Measurements from ENCODE around the gene PDE9A.

PDE9A gene

DNA sequence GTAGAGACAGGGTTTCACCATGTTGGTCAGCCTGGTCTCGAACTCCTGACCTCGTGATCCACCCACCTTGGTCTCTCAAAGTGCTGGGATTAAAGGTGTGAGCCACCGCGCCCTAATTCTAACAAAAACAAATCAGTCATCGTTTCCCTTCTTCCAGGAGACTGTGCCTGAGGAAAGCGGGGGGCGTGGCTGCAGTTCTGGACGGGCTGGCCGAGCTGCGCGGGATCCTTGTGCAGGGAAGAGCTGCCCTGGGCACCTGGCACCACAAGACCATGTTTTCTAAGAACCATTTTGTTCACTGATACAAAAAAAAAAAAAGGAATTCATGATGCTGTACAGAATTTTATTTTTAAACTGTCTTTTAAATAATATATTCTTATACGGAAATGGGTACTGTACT lies 121.7 kb downstream of the PDE9A start:
- FAIRE-seq (no peak), DNase-seq (ENCODE audit: insufficient read length, low spot score) (no peak)
- TF ChIP-seq, protein P1, sequence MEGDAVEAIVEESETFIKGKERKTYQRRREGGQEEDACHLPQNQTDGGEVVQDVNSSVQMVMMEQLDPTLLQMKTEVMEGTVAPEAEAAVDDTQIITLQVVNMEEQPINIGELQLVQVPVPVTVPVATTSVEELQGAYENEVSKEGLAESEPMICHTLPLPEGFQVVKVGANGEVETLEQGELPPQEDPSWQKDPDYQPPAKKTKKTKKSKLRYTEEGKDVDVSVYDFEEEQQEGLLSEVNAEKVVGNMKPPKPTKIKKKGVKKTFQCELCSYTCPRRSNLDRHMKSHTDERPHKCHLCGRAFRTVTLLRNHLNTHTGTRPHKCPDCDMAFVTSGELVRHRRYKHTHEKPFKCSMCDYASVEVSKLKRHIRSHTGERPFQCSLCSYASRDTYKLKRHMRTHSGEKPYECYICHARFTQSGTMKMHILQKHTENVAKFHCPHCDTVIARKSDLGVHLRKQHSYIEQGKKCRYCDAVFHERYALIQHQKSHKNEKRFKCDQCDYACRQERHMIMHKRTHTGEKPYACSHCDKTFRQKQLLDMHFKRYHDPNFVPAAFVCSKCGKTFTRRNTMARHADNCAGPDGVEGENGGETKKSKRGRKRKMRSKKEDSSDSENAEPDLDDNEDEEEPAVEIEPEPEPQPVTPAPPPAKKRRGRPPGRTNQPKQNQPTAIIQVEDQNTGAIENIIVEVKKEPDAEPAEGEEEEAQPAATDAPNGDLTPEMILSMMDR (IDR thresholded peaks at IDR 0.05; ENCODE audit: insufficient read depth, missing control alignments), result no peak

DNA sequence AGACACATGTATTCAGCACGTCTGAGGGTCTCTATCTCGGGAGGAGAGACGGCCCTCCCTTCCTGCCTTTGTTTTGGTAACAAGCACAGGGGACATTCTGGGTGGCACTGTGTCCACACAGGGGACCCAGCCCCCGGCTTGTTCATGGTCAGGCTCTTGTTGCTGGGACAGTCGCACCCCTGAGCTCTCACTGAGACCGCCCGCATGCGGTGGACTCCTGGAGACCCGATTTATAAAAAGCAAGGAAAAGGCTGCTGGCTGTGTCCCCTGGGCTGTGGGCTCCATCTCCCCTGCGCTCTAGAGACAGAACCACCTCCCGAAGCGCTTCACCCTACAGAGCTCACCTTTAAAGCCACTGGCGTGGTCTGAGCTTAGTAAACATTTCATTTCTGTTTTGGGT lies 122.5 kb downstream of the PDE9A start:
- TF ChIP-seq, protein P1 (IDR thresholded peaks at IDR 0.05; ENCODE audit: insufficient read depth, missing control alignments), result no peak
- DNase-seq (ENCODE audit: insufficient read length, low spot score) (no peak), FAIRE-seq (no peak)

DNA sequence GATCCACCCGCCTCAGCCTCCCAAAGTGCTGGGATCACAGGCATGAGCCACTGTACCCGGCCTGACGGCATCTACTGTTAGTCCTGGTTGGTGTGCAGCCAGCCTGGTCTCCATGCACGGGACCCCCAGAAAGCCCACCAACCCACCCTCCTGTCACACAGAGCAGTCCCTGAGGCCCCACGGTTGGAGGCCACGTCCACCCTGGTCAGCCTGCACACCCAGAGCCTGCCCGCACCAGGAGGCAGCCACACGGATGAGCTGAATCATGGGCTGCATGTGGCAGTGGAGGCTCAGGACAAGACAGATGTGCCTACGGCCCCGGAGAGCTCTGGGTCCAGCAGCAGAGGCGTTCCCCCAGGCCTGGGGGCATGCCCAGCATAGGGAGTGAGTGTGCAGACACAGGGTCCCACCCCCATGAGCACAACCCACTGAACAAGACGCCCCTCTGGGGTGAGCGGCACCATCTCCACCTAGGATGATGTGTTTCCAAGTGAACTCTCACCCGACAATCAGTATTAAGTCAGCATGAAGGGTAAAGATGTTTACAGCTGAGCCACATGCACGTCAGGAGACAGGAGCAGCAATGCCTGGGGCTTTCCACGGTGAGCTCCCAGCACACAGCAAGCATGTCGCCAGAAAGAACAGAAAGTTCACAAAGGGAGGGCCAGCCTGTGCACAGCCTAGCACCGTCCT lies 123.8 kb downstream of the PDE9A start:
- FAIRE-seq (no peak), DNase-seq (ENCODE audit: insufficient read length, low spot score) (no peak)
- TF ChIP-seq, protein P1 (IDR thresholded peaks at IDR 0.05; ENCODE audit: insufficient read depth, missing control alignments), result no peak

DNA sequence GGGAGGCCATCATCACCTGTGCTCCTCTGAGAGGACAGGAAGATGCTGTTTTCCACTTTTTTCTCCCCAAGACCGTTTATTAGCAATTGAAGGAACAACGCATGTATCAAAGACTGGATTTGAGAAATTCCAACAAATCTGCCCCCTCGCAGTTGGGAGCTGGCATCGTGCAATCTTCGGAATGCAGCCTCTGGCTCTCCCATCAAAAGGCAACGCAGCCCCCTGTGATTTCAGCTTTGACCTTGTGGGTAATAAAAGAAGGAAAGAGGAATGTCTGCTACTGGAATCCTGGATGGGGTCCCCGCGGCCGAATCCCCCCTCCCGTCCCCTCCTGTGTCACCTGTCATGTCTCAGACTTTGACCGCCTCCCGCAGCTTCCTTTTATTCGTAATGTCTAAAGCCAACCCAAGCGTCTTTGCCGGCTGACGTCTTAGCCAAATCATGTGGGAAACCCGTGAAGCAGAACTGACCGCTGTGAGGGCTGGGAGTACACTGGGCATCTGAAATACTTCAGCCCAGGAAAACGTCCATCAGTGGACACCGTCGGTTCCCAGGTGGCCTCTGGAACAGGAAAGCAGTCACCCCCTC lies 124.4 kb downstream of the PDE9A start:
- TF ChIP-seq, protein P1 (IDR thresholded peaks at IDR 0.05; ENCODE audit: insufficient read depth, missing control alignments), result no peak
- DNase-seq (ENCODE audit: insufficient read length, low spot score) (no peak), FAIRE-seq (no peak)

DNA sequence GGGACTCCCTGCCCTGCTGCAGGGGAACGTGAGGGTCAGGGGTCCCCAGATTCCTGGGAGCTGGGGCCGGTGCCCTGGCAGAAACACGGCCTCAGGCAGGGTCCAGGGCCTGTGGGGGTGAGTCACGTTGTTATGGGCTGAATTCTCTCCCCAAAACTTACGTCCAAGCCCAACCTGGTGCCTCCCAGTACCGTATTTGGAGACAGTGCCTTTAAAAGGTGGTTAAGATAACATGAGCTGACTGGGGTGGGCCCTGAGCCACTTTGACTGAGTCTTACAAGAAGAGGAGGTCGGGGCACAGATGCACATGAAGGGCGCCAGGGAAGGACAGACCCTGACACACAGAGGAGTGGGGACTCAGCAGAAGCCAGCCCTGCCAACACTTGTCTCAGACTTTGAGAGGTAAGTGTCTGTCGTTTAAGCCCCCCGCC lies 126.0 kb downstream of the PDE9A start:
- TF ChIP-seq, protein P1 (IDR thresholded peaks at IDR 0.05; ENCODE audit: insufficient read depth, missing control alignments), result no peak
- DNase-seq (ENCODE audit: insufficient read length, low spot score) (no peak), FAIRE-seq (no peak)

DNA sequence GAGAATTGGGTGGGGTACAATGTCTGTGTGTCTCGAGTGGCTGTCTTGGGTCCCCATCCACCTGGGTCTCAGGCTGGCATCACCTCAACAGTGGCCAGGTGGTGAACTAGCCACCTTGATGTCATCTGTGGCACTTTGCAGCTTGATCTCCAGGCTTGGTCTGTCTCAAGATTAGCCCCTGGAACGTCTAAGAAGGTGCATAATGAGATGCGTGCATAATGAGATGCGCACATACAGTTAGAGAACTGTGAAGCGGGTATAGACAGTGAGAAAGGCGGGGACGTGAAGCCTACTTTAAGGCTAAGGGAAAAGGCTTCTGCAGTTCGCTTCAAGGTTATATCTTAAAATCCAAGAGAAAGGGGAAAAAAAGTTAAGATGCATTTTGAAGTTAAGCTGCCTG lies 127.2 kb downstream of the PDE9A start:
- DNase-seq (ENCODE audit: insufficient read length, low spot score), result no peak
- no peak for FAIRE-seq
- TF ChIP-seq, protein P1 (IDR thresholded peaks at IDR 0.05; ENCODE audit: insufficient read depth, missing control alignments), result no peak

All from D721Med (cell line).